K562 (cell line): ENCODE measurements around the gene UFSP2.

Experiments
- CBX3 ChIP-seq, 2 experiments: IDR thresholded peaks; 1 replicate in 1 of 2; 2 replicates in 1 of 2; pipeline ENCODE4 v1.6.1; 2012; ENCODE audit warnings: inconsistent platforms in 2 of 2, low read length in 2 of 2, borderline replicate concordance in 1 of 2, control low read depth in 1 of 2
- CTCF ChIP-seq, 3 experiments: IDR thresholded peaks in 2 of 3; conservative IDR thresholded peaks in 1 of 3; 2 replicates each; pipeline ENCODE4 v1.5.1; 2011 to 2012; ENCODE audit warnings: low read length in 3 of 3, mild to moderate bottlenecking in 3 of 3, control low read depth in 2 of 3, improper control_type of control experiment in 1 of 3, inconsistent platforms in 1 of 3, low read depth in 1 of 3, mixed read lengths in 1 of 3, moderate library complexity in 1 of 3; ENCODE audit not compliant: insufficient read depth in 2 of 3
- NR2F6 ChIP-seq: fragments of 450-650 bp; formaldehyde crosslinking; IDR thresholded peaks from 2 replicates; pipeline ENCODE4 v1.4.0; 2020; ENCODE audit warnings: mild to moderate bottlenecking
- POLR3A ChIP-seq: IDR thresholded peaks from 2 replicates; pipeline ENCODE4 v1.6.1; 2011; ENCODE audit warnings: borderline replicate concordance, mild to moderate bottlenecking, moderate library complexity; ENCODE audit not compliant: insufficient read length, insufficient read depth; ENCODE audit errors: extremely low read depth
- TEAD4 ChIP-seq, 2 experiments: sonication (generic) in 1 of 2; formaldehyde crosslinking in 1 of 2; IDR thresholded peaks; 2 replicates each; pipeline versions ENCODE4 v1.6.1 to v1.8.0; 2012 to 2022; ENCODE audit warnings: borderline replicate concordance in 1 of 2, inconsistent platforms in 1 of 2, low read length in 1 of 2, mild to moderate bottlenecking in 1 of 2, missing genetic modification reagents in 1 of 2
- USF1 ChIP-seq: sonication (generic); formaldehyde crosslinking; IDR thresholded peaks from 2 replicates; pipeline ENCODE4 v1.9.0; 2022; ENCODE audit warnings: mild to moderate bottlenecking, missing genetic modification reagents
- ZBTB49 ChIP-seq: sonication (generic); formaldehyde crosslinking; IDR thresholded peaks from 2 replicates; pipeline ENCODE4 v1.8.0; 2022; ENCODE audit warnings: missing genetic modification reagents, mild to moderate bottlenecking, borderline replicate concordance
- ZNF589 ChIP-seq: fragments of 200-800 bp; sonication (Bioruptor generic); IDR thresholded peaks from 2 replicates; pipeline ENCODE4 v1.6.1; 2016; ENCODE audit warnings: low read depth, missing genetic modification characterization, missing compliant biosample characterization

GRCh38 chr4:185424905-185425646, 688 bp downstream of the UFSP2 start:
- TF ChIP-seq POLR3A, result no peak
- no peak for TF ChIP-seq ZNF589 (CRISPR knock-in tag)
- TF ChIP-seq CTCF (IDR thresholded peaks at IDR 0.05 in 2 of 3, conservative IDR thresholded peaks at IDR 0.05 in 1 of 3; ENCODE audit: insufficient read depth in 2 of 3, low read depth in 1 of 3, low read length in 3 of 3), result no peak
- TF ChIP-seq TEAD4 (IDR thresholded peaks at IDR 0.05; ENCODE audit: low read length), result no peak
- TF ChIP-seq TEAD4 (CRISPR knock-in tag; IDR thresholded peaks at IDR 0.05; ENCODE audit: borderline replicate concordance), result no peak
- no peak for TF ChIP-seq NR2F6
- TF ChIP-seq CBX3 (IDR thresholded peaks at IDR 0.05; ENCODE audit: borderline replicate concordance in 1 of 2, low read length in 2 of 2), result no peak
- TF ChIP-seq ZBTB49 (CRISPR knock-in tag), result no peak
- no peak for TF ChIP-seq USF1 (CRISPR knock-in tag)
